GM19193 (cell line): ENCODE measurements around the gene CRY2.

Experiments
- POLR2A ChIP-seq: IDR thresholded peaks from 4 replicates; pipeline ENCODE4 v1.6.1; 2011; ENCODE audit not compliant: insufficient read depth, insufficient read length; ENCODE audit errors: extremely low read depth

CRY2 gene

DNA sequence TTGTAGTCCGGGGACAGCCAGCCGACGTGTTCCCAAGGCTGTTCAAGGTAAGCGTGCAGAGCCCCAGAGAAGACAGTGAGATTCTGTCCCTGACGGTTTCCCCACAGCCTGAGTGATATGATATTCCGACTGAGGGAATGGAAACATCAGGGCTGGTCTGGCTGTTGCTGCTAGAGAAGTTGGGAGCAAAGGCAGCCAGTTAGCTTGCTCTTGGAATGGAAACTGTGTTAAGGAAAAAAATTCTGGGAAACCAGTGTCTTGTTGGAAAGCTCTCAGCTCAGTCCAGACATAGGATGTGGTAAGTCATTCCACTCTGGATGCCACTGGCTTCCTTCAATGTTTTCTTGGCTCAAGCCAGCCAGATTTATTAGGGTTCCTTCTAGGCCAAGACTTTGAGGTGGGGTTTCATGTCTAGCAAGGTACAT lies 8.8 kb downstream of the CRY2 start:
- no peak for TF ChIP-seq POLR2A

DNA sequence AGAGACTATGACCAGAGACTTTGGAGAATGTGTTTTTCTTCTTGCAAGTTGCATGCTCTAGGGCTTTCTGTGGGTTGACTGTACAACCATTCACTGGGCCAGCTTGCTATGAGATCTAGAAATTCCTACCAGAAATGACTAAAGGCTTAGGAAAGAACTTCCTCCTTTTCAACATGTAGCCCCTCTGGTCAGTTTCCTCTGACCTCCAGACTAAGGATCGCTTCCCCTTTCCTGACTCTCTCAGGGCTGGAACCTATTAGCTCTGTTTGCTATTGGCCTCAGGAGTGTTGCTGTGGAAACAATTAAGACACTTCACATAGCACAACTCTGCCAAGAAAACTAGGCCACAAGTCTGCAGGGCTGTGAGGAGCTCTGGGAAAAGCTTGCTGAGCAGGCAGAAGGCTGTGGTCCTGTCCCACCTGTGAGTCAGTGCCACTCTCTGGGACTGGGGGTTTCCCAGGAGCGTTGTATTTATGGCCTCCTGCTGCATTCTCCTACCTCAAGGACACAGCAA lies 10.7 kb downstream of the CRY2 start:
- TF ChIP-seq POLR2A: no peak

DNA sequence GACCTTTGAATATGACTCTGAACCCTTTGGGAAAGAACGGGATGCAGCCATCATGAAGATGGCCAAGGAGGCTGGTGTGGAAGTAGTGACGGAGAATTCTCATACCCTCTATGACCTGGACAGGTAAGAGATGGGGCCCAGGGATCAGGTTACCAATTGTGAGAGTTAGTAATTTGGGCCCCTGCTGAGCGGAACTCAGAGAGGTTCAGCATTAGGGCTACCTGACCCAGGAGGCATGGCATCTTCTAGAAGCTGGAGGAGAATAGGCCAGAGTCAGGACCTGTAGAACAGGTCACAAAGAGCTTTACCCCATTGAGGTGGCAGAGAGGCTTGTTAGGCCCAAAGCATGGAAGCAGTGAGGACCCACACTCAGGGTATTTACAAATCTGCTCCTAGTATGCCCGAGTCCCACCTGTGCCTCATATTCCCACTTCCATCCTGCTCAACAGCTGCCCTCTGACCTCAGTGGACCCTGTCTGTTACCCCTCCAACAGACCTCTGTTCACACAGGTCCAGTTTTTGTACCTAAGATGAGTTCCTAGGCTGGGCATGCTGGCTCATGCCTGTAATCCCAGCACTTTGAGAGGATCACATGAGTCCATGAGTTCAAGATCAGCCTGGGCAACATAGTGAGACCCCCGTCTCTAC lies 11.6 kb downstream of the CRY2 start:
- no peak for TF ChIP-seq POLR2A

- no peak for TF ChIP-seq POLR2A
Observed at GRCh38 chr11:45859661-45860140, 12.4 kb downstream of the CRY2 start.

DNA sequence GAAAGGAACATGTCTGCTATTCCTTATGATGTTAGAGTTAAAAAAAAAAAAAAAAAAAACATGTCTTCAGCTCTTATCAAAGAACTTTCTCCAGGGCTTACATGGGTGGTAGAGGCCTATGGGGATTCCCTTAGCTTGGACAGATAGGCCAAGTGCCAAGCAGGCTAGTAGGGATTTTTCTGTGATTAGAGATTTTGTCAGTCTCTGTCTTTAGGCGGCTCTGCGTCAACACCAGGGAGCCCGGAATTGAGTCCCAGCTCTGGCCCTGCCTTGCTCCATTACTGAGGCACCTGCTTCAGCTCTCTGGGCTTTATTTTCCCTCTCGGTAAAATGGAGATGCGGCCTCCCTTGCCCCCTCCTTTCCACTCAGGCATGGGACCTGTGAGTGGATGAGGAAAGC lies 13.1 kb downstream of the CRY2 start:
- no peak for TF ChIP-seq POLR2A

DNA sequence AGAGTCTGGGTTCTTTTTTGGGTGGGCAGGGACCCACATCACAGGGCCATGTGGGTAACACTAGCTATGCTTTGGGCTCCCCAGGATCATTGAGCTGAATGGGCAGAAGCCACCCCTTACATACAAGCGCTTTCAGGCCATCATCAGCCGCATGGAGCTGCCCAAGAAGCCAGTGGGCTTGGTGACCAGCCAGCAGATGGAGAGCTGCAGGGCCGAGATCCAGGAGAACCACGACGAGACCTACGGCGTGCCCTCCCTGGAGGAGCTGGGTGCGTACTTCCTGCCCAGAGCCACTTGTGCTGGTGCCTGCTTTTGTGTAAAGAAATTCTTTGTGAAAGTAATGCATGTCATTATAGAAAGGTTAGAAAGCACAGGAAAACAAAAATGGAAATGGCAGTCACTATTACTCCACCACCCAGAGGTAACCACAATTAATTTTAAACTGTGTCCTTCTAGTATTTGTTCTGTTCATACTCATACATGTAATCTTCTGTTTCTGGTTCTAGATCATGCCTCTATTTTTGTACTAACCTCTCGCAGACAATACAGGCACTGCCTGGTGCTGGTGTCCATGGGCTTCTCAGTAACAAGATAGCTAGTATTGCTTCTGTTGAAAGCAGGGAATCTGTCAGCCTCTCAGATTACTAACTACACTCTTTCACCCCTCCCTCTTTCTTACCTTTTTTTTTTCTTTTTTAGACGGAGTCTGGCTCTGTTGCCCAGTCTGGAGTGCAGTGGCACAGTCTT lies 13.7 kb downstream of the CRY2 start:
- TF ChIP-seq POLR2A: no peak

DNA sequence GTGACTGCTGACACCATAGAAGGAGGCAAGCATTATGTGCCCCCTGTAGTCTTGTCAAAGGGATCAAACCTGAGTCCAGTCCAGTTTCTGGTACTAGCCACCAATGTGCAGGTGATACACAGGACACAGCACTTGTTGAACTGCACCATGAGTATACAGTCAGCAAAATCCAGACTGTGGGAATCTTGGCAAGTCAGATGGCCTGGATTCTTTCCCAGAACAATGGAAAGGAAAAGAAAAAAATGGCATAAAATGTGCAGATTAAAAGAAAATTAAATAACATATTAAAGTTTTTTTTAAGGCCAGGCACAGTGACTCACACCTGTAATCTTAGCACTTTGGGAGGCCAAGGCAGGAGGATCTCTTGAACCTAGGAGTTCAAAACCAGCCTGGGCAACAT lies 16.8 kb downstream of the CRY2 start:
- TF ChIP-seq POLR2A: no peak

- TF ChIP-seq POLR2A: no peak
Observed at GRCh38 chr11:45869551-45869950, 22.3 kb downstream of the CRY2 start.

DNA sequence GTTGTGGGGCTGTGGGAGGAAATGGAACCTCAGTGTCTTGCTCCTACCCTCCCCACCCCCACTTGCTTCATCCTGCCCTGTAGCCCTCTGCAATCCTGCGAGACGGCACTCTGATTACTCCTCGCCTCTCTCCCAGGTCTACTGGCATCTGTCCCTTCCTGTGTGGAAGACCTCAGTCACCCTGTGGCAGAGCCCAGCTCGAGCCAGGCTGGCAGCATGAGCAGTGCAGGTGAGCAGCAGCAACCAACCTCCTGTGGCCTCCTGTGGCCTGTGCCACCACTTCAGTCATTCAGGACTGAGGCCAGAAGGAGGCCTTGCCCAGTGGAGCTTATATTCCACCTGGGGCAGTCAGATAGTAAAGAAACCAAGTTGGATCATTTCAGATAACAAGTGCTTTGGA lies 23.4 kb downstream of the CRY2 start:
- no peak for TF ChIP-seq POLR2A

DNA sequence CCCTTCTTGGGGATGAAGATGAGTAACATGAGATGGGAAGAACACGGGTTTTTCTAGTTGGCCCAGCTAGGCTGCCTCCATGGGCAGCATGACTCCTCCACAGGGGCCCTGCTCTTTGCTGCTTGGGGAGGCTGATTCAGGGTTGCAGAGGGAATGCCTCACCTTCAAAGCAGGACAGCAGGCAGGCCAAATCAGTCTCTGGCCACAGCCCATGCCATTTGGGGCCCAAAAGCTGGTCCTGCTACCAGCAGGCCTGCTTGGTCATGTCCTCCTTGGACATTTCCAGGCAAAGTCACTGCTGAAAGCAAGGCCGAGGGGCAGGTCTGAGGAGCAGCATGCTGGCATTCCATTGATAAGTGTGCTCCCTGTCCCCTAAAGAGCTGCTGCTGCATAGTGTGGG lies 24.4 kb downstream of the CRY2 start:
- no peak for TF ChIP-seq POLR2A

DNA sequence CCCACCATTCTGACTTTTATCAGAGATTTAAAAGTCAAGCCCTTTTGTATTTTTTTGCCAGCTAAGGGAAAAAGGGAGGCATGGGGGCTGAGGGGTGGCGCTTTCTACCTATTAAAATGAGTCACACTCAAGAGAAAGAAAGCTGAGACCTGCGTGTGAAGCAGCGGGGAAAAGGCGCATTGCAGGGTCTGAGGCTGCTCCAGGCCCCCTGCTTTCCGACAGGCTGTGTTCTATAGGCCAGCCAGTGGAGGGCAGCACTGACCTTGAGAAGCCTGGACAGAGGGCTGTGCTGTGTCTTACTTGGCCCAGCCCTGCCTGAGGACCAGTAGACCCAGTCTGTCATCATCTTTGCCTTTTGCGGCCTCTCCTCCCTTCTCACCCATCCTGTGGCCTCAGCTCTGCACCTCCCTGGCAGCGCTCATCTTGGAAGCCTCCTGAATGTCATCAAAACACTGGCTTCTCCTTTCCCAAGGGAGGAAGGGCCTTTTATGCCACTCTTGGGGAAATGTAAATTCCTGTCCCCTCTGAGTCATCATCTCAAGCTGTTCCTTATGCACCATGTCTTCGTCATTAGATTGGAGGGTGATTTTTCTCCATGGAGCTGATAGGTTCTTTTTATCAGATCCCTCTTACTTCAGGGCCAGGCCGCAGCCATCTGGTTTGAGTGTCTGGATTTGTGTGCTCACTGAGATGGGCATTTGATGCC lies 25.5 kb downstream of the CRY2 start:
- no peak for TF ChIP-seq POLR2A

- no peak for TF ChIP-seq POLR2A
Observed at GRCh38 chr11:45876401-45876800, 29.1 kb downstream of the CRY2 start.

DNA sequence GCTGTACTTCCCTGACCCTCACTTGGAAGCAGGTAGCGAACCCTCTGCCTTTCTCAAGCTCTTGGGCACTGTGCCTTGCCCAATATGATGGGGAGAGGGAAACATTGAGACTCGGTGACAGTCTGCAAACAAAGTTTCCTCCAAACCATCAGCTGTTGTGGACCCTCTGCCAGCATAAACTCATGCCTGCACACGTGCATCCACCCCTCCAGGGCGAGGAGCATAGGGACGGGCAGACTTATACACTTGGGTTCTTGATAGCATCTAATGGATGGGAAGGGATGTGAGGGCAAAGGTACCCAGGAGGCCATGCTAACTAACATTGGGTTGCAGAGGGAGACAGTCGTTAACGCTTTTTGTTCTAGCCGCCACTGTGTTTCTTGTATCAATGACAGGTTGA lies 29.9 kb downstream of the CRY2 start:
- TF ChIP-seq POLR2A: no peak

- TF ChIP-seq POLR2A: no peak
Observed at GRCh38 chr11:45877845-45878244, 30.6 kb downstream of the CRY2 start.
